NCI-H2107 (cell line): ENCODE measurements around the gene CYP1A2.

Experiments
- DNase-seq: peaks from one replicate; lab custom pipeline; 2025; lab: John Stamatoyannopoulos, UW

CYP1A2 gene

DNA sequence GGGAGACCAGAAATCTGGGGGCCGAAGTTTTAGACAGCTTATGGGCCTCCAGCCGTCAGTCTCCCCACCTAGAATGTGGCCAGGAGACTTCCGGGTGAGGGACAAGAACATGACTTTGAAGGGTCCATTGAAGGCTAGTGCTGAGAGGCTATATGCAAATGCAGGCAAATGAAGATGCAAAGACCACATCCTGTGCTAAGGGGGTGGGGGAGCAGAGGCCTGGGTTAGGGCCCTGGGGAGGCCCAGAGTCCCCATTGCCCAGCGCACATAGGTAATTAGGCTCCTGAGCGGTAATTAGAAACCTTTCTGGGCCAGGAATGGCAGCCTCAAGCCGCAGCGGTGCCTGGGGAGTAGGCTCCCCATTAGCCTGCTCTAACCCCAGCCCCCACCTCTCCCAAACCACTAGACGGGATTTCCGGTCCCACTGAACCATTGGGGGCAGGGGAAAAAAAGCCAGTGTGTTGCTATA, 40.1 kb downstream of the CYP1A2 start:
- DNase-seq, result no peak

DNA sequence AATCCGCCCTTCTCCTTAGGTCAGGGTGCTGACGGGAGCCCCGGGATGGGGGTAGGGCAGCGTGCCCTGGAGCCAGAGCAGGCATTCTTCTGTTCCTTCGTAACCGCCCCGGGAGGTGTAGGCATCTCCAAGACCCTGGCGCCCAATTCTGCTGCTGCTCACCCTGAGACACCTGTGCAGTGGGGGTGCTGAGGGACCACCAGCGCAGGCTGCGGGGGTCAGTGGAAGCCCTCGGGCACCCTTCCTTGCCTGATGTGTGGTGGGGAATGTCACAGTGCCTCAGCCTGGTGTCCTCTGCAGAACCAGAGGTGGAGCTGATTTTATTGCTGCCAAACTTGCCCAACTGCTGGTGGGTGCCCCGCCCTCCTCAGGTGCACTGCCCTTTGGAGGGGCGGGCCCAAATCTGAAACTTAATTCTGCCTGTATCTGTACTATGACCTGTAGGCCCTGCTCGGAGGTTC, 40.6 kb downstream of the CYP1A2 start:
- DNase-seq, result no peak

DNA sequence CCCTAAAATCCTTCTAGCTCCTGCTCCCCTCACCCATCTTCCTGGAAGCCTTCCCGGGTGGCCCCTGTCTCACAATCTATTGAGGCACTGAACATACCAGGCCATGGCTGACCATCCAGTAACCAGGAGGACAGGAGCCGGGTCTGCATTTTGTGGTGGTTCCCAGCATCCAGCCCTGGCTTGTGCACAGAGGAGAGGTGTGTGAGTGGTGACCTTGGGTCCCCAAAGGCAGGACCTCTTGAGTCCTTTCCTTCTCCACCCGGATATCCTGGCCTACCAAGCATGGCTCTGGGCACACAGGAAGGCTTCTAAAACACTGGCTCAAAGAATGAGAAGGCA, 41.1 kb downstream of the CYP1A2 start:
- DNase-seq, result no peak

DNA sequence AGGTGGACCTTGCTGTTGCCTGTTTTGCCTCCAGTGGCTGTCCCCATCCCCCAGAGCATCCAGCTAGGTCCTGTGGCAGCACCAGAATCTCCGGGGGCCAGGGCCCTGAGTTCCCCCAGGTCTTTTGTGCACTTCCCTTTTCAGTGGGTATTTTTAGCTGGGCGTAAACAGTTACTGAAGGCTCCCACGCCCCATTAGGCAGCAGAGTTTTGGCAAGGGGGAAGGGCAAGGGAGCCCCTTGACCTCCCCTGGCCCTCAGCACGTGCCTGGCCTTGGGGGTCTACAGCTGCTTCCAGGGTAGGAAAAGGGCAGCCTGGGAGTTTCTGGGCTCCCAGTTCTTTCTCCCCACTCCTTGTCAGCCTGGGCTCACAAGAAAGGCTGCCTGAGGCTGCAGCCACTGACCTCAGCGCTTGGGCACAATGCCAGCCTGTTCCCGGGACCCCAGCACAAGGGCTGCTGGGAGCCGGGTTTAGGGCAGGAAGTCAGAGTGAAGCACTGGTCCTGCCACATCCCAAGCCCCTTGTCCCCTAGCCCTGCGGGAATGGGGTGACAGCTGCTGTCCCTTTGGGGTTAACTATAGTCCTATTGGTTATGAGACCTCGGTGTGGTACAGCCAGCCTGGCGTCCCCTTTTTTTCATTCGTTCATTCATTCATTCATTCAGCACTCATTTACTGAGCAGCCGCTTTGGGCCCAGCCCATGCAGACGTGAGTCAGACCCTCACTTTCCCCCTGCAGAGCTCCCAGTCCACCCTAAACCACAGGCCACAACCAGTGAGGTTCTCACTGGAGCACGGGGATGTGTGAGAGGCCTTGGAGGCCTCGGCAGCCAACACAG, 41.7 kb downstream of the CYP1A2 start:
- DNase-seq, result no peak

DNA sequence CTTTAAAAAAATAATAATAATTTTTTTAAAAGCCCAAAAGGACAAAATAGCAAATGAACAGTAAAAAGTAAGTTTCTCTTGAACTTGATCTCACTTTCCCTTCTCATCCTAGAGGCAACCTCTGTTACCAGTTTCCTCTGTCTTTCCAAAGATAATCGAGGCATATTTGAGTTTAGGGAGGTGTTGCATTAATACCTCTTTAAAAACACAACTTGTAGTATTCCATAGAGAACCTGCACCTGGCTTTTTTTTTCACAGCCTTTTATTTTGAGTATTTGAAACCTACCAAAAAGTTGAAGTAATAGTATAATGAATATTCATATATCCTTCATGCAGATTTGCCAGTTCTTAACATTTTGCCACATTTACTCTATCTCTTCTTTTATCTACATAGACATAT, 42.4 kb downstream of the CYP1A2 start:
- no peak for DNase-seq

DNA sequence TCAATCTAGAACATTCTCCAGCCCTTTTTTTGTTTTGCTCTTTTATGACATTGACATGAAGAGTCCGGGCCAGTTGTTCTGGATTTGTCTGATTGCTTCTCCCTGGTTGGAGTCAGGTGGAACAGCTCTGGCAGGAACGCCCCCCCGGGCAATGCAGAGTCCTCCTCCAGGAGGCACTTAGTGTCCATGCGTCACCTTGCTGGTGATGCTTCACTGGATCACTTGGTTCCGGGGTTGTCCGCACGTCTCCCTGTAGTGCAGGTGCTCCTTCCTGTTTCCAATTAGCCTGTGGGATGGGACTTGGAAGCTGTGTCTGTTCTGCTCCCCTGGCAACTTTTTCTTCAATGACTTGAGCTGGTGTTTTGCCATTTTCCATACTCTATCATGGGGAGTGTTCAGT, 43.0 kb downstream of the CYP1A2 start:
- DNase-seq, result no peak

DNA sequence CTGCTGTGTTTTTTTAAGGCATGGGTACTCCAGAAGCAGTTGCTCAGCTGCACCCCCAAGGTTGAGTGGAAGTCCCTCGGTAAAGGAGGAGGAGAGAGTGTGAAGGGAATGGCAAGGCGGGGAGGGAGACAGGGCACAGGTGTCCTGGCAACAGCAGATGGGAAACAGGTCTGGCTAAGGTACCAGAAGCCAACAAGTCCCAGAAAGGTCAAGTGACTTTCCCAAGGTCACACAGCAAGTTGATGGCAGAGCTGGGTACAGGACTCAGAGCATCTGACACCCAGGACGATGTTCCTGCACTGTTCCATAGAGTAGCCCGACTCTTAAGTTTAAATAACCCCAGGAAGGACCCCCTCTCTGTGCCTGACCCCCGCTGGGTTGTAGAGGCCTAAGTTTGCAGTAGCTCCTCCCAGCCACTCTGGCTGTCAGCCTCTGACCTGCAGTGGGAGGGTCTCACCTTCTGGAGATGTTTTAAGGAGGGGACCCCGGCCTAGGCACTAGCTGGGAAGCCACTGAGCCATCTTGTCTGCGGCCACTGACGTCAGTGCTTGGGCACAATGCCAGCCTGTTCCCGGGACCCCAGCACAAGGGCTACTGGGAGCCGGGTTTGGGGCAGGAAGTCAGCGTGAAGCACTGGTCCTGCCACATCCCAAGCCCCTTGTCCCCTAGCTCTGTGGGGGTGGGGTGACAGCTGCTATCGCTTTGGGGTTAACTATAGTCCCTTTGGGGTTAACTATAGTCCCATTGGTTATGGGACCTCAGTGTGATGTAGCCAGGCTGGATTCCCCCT, 43.8 kb downstream of the CYP1A2 start:
- no peak for DNase-seq

DNA sequence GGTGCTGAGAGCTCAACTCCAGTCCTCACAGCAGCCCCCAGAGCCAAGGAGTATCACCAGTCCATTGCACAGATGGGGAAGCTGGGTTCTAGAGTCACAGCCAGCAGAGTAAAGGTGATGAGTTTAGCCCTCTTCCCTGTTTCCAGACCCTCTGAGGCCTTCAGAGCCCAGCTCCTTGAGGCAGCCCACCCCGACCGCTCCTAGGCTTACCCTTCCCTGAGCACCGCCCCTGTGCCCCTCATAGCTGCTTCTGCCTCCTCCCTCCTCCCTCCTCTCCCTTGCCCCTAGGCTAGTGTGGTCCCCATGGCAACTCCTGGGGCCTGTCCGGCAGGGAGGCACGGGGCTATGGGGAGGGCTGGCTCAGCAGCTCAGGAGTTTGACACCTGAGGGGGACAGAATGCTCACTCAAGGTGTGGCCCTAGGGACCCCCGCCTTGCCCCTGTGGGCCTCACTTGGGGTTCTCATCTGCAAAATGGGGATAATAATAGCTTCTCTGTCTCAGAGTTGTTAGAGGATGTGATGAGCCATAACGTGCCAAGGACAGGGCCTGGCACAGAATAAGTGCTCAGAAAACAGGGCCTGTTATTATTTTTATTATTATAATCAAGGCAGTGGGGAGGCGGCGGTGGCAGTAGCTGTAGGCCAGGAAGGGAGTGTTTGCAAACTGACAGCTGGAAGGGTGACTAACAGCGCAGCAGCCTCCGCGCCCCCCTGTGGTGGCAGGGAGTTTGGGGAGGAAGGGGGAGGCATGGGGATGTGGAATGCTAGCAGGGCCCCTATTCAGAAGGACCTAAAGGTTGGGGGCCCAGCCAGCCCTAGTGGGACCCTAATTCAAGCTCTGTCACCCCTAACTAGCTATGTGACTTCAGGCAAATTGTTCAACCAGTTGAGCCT, 44.7 kb downstream of the CYP1A2 start:
- DNase-seq, result no peak

DNA sequence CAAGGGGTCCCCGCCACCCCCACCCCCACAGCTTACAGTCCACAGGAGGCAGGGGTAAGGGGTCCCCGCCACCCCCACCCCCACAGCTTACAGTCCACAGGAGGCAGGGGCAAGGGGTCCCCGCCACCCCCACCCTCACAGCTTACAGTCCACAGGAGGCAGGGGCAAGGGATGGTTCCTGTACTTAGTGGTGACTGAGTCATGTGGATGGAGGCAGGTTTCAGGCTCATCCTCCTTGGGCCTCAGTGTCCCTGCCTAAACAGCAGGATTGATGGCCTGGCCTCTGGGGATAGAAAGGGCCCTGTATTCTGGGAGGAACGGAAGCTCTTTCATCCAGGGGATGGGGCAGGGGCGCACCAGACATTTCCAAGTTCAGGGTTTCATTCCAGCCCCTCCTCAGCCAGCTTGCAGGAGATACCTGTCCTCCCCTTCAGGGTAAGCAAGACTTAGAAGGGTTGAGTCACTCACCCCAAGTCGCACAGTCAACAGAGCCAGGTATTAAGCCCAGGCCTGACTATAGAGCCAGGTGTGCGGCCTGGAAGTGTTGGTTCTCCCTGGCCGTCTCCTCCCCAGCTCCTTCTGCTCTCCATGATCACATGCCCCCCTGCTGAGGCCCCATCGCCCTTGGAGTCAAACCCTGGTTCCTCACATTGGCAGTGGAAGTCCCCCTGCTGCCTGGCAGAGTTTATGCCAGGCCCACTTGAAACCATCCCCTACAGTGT, 45.8 kb downstream of the CYP1A2 start:
- DNase-seq, result no peak

DNA sequence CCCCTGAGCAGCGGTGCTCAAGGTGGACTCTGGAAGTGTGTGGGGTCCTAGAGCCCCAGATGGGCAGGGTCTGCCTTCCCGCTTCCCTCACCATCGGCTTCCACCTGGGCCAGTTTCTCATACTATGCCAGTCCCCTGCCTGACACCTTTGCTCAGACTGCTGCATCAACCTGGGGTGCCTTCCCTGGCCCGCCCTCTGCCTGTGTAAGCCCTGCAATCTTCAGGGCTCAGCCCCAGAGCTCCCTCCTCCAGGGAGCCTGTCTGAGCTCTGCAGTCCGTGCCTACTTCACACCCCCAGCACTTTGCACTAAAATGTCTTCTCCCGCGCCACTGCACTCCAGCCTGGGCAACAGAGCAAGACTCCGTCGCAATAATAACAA, 46.3 kb downstream of the CYP1A2 start:
- DNase-seq, result no peak

DNA sequence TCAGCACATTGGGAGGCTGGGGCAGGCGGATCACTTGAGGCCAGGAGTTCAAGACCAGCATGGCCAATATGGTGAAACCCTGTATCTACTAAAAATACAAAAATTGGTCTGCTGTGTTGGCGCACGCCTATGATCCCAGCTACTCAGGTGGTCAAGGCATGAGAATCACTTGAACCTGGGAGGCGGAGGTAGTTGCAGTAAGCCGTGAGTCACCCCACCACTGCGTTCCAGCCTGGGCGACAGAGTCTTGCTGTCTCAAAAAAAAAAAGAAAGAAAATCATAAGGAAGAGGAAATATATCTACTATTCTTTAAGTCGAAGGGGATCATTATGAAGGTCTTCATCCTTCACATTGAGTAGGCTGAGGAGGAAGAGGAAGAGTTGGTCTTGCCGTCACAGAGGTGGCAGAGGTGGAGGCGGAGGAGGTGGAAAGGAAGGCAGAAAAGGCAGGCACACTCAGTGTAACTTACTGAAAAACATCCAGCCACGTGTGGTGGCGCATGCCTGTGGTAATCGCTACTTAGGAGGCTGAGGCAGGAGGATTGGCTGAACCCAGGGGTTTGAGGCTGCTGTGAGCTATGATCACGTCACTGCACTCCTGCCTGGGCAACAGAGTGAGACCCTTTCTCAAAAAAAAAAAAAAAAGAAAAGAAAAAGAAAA, 47.5 kb downstream of the CYP1A2 start:
- DNase-seq, result no peak

DNA sequence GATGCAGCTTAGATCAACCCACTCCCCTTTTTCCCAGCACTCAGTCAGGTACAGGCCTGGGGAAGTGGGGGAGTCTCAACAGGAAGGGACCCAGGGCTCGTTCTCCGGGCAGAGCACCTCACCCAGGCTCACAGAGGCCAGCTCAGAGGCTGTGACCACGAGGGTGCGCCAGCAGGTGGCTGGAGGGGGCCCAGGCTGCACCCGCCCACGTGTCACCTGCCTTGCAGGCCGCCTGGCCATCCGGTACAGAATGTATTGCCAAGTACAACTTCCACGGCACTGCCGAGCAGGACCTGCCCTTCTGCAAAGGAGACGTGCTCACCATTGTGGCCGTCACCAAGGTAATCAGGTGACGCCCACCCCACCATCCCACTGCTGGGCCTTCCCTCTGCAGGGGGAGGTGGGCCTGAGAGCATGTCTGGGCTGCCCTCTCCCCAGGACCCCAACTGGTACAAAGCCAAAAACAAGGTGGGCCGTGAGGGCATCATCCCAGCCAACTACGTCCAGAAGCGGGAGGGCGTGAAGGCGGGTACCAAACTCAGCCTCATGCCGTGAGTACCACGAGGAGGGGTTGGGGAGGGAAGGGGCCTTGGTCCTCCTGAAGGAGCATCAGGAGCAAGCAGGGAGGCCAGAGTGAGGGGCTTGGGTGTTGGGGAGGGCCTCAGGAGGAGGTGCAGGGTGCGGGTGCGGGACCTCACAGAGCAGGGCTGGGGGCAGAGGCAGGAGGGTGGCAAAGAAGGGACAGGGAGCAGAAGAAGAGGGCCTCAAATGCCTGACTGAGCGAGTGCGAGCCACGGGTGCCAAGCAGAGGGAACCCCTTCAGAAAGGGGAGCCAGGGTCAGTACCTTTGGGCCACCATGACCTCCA, 50.0 kb downstream of the CYP1A2 start:
- DNase-seq, result no peak

DNA sequence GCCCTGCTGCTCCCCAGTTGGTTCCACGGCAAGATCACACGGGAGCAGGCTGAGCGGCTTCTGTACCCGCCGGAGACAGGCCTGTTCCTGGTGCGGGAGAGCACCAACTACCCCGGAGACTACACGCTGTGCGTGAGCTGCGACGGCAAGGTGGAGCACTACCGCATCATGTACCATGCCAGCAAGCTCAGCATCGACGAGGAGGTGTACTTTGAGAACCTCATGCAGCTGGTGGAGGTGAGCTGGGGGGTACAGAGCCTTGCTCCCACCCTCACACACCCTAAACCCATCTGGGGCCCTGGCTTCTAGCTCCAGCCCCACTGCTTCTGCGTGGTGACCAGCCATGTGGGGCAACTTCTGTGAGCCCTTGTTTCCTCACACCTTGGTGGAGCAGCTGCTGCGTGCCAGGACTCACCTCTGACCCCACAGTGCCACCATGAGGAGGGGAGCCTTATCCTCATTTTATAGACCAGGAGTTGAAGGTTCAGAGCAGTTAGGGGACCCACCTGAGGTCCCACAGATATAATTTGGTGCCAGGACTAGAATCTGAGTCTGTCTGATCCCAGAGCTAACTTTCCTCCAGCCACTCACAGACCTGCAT, 50.7 kb downstream of the CYP1A2 start:
- DNase-seq, result no peak

DNA sequence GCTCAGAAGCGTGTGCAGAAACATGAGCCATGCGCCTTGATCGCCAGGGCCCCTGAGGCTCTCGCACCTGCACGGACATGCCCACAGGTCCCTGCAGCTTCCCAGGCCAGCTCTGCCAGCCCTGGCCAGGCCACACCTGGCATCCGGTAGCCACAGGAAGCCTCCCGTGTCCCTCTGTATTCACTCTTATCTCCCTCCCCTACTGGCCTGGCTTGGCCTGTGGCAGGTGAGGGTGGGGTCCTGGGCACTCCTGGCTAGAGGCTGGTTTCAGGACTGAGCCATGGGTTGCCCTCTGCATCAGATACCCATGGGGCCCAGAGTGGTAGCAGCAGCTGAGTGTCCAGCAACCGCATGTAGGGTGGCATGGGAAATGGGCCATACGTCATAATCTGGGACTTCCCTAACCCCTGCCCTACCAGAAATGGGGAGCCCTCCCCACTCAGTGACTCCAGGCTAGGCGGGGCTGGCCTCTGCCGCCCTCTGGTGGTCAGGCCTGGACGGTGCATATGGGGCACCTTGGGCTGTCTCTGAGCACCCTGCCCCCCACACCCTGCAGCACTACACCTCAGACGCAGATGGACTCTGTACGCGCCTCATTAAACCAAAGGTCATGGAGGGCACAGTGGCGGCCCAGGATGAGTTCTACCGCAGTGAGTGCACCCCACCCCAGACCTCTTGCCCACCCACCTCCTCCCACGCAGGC, 51.4 kb downstream of the CYP1A2 start:
- DNase-seq, result peak; percentile 16

DNA sequence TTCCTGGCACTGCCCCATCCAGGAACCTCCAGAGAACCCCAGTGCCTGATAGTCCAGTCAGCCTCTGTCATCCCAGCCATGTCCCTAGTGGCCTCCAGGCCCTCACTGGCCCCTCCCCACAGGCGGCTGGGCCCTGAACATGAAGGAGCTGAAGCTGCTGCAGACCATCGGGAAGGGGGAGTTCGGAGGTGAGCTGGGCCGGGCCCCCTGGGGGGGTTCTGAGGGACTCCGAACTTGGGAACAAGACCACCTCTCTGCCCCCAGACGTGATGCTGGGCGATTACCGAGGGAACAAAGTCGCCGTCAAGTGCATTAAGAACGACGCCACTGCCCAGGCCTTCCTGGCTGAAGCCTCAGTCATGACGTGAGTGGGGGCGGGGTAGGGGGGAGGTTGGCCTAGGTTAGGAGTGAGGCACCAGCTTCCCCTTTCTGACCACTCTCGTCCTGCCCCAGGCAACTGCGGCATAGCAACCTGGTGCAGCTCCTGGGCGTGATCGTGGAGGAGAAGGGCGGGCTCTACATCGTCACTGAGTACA, 52.0 kb downstream of the CYP1A2 start:
- no peak for DNase-seq

DNA sequence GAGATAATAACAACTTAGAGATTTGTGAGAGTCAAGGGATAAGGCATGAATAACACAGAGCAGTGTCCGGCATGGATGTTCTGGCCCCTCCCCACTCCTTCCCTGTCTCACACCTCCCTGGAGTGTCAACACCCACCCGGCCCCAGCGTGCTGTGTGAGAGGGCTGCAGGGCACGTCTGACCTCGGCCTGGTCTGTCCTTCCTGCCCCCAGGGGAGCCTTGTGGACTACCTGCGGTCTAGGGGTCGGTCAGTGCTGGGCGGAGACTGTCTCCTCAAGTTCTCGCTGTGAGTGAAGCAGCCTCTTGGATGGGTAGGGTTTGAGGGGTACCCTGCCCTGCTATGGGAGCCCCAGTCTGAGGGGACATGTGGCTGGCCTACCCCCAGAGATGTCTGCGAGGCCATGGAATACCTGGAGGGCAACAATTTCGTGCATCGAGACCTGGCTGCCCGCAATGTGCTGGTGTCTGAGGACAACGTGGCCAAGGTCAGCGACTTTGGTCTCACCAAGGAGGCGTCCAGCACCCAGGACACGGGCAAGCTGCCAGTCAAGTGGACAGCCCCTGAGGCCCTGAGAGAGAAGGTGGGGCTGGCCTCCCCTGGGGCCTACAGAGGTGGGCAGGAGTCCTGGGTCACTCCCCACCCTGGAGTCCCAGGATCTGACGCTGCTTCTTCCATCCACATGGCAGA, 52.8 kb downstream of the CYP1A2 start:
- DNase-seq, result no peak

DNA sequence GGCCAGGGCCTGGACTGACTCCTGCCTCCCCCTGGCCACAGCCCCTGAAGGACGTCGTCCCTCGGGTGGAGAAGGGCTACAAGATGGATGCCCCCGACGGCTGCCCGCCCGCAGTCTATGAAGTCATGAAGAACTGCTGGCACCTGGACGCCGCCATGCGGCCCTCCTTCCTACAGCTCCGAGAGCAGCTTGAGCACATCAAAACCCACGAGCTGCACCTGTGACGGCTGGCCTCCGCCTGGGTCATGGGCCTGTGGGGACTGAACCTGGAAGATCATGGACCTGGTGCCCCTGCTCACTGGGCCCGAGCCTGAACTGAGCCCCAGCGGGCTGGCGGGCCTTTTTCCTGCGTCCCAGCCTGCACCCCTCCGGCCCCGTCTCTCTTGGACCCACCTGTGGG, 53.6 kb downstream of the CYP1A2 start:
- DNase-seq, result no peak

DNA sequence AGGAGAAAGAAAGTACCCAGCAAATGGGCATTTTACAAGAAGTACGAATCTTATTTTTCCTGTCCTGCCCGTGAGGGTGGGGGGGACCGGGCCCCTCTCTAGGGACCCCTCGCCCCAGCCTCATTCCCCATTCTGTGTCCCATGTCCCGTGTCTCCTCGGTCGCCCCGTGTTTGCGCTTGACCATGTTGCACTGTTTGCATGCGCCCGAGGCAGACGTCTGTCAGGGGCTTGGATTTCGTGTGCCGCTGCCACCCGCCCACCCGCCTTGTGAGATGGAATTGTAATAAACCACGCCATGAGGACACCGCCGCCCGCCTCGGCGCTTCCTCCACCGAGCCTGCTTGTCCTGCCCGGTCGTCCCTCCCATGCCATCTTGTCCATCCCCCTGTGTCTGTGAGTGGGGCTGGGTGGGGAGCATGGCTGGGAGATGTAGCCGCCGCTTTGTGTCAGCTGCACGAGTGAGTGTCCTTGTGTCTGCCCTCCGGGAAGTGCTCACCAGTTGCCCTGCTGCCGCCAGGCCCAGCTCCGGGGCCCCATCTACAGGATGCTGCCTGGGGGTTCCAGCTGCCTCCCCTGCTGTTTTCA, 54.3 kb downstream of the CYP1A2 start:
- DNase-seq, result no peak
